Measurements from ENCODE around the gene SLMAP.

Gene SLMAP

DNA sequence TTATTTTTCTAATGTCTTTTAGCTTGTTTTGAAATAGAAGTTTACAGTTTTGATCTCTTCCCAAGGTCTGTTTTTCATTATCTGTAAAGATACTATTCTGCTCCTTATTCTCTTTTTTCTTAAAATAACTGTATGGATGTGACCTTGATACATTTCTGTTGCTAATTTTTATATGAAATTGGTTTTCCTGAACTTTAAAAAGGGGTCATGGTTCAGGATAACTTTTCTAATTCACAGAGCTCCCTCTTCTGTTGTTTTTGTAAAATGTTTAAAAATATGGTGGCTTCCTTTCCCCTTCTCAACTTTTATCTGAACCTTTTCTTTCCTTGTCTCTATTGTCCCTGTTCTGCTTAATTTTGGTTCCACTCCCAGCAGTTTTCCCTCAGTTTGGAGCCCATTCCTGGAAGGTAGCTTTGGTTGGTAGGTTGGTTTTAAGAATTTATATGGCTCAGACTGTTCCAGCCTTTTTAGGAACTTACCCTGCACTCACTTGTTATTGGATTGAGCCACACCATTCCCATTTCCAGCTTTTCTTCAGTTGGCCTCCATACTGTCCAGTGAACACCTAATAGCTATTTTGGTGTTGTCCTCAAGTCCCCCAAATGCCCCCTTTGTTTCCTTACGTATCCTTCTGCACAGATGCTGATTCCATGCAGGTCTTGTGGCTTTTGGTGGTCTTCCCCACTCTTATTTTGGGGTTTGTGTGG lies 70.3 kb downstream of the SLMAP start:
- Histone ChIP-seq H3K27me3 (ENCODE audit: control insufficient read depth, insufficient read depth, low read length) (no peaks in the 10 kb centered on the region), H3K27ac (ENCODE audit: low read length) (no peak overlapping the region), H3K4me3 (ENCODE audit: low read length) (no peak overlapping the region), H3K4me1 (ENCODE audit: control insufficient read depth, insufficient read depth, low read length) (0 out of 2 replicates have a peak, but pooled peaks cover 1% of the 10 kb centered on the region), H3K9me3 (ENCODE audit: control insufficient read depth, insufficient read depth, low read length) (no peaks in the 10 kb centered on the region), H3K36me3 (ENCODE audit: control insufficient read depth, insufficient read depth, low read length) (no peaks in the 10 kb centered on the region)
- WGBS (ENCODE audit: insufficient coverage, insufficient read length), result no CpG with 5 or more reads among the region's 1 CpG
- DNase-seq (ENCODE audit: low read depth, low spot score), result no peak

- Histone ChIP-seq H3K27me3 (ENCODE audit: control insufficient read depth, insufficient read depth, low read length) (no peaks in the 10 kb centered on the region), H3K4me1 (ENCODE audit: control insufficient read depth, insufficient read depth, low read length) (0 out of 2 replicates have a peak, but pooled peaks cover 1% of the 10 kb centered on the region), H3K27ac (ENCODE audit: low read length) (no peak overlapping the region), H3K4me3 (ENCODE audit: low read length) (no peak overlapping the region), H3K9me3 (ENCODE audit: control insufficient read depth, insufficient read depth, low read length) (no peaks in the 10 kb centered on the region), H3K36me3 (ENCODE audit: control insufficient read depth, insufficient read depth, low read length) (no peaks in the 10 kb centered on the region)
- no peak for DNase-seq (ENCODE audit: low read depth, low spot score)
- no CpG with 5 or more reads among the region's 1 CpG for WGBS (ENCODE audit: insufficient coverage, insufficient read length)
These were observed 71.0 kb downstream of the SLMAP start for GRCh38 chr3:57826952-57827723.

DNA sequence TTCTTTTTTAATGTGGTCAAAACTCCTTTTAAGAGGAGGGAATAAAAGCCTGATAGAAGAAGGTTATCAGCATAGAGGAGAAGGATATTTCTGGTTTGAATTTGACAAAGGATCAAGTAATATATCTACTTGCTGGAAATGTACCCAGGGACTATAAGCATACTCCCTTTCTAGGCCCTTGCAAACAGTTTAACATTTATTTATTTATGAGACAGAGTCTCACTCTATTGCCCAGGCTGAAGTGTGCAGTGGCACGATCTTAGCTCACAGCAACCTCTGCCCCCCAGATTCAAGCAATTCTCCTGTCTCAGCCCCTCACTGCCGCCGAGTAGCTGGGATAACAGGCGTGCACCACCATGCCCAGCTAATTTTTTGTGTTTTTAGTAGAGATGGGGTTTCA lies 71.6 kb downstream of the SLMAP start:
- no peak overlapping the region for H3K4me3 ChIP-seq (ENCODE audit: low read length)
- H3K27ac ChIP-seq (ENCODE audit: low read length), result no peak overlapping the region
- no peaks in the 10 kb centered on the region for H3K9me3 ChIP-seq (ENCODE audit: control insufficient read depth, insufficient read depth, low read length)
- DNase-seq (ENCODE audit: low read depth, low spot score), result no peak
- no peaks in the 10 kb centered on the region for H3K36me3 ChIP-seq (ENCODE audit: control insufficient read depth, insufficient read depth, low read length)
- no CpG with 5 or more reads among the region's 4 CpGs for WGBS (ENCODE audit: insufficient coverage, insufficient read length)
- H3K4me1 ChIP-seq (ENCODE audit: control insufficient read depth, insufficient read depth, low read length), result 0 out of 2 replicates have a peak, but pooled peaks cover 1% of the 10 kb centered on the region
- H3K27me3 ChIP-seq (ENCODE audit: control insufficient read depth, insufficient read depth, low read length), result no peaks in the 10 kb centered on the region

DNA sequence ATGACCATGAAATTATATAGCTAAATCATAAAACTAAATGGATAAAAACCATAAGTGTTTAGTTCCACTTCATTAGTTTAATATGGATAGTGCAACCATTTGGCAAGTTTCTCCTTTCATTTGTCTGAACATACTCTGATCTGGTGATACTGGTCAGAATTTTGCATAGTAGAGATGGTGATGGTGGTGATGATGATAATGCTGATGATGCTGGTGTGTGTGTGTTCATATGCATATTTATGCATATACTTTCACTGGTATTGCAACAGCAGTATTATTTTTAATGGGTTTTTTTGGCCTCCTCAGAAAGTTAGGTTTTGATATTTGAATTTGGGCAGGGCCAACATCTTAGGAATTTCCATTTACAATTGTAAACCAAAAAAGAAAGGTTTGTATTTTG lies 76.4 kb downstream of the SLMAP start:
- Histone ChIP-seq H3K36me3 (ENCODE audit: control insufficient read depth, insufficient read depth, low read length) (no peaks in the 10 kb centered on the region), H3K4me3 (ENCODE audit: low read length) (no peak overlapping the region), H3K4me1 (ENCODE audit: control insufficient read depth, insufficient read depth, low read length) (no peaks in the 10 kb centered on the region), H3K27me3 (ENCODE audit: control insufficient read depth, insufficient read depth, low read length) (no peaks in the 10 kb centered on the region), H3K9me3 (ENCODE audit: control insufficient read depth, insufficient read depth, low read length) (no peaks in the 10 kb centered on the region), H3K27ac (ENCODE audit: low read length) (no peak overlapping the region)
- DNase-seq (ENCODE audit: low read depth, low spot score), result no peak

DNA sequence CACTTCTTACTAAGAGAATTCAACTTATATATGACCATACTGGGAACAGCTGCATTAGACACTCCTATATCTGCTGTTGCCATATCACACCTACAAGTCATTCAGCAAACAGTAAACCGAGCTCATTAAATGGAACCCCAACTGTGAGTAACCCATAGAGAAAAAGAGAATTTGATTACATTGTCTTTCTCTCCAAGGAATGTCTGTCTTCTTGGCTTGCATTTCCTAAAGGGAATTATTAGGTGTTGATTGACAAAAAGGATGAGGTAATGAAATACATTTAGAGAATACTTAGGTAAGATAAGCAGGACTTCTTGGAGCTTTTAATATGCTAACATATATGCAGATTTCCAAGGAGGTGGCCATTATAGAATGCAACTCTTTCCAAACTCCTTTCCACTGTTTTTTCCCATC lies 76.8 kb downstream of the SLMAP start:
- Histone ChIP-seq H3K4me3 (ENCODE audit: low read length) (no peak overlapping the region), H3K27ac (ENCODE audit: low read length) (no peak overlapping the region), H3K9me3 (ENCODE audit: control insufficient read depth, insufficient read depth, low read length) (no peaks in the 10 kb centered on the region), H3K4me1 (ENCODE audit: control insufficient read depth, insufficient read depth, low read length) (no peaks in the 10 kb centered on the region), H3K27me3 (ENCODE audit: control insufficient read depth, insufficient read depth, low read length) (no peaks in the 10 kb centered on the region), H3K36me3 (ENCODE audit: control insufficient read depth, insufficient read depth, low read length) (no peaks in the 10 kb centered on the region)
- DNase-seq (ENCODE audit: low read depth, low spot score), result no peak
- no CpG with 5 or more reads among the region's 1 CpG for WGBS (ENCODE audit: insufficient coverage, insufficient read length)

GRCh38 chr3:57833763-57834162 lies 77.7 kb downstream of the SLMAP start:
- Histone ChIP-seq H3K4me3 (ENCODE audit: low read length) (no peak overlapping the region), H3K9me3 (ENCODE audit: control insufficient read depth, insufficient read depth, low read length) (no peaks in the 10 kb centered on the region), H3K27ac (ENCODE audit: low read length) (no peak overlapping the region), H3K36me3 (ENCODE audit: control insufficient read depth, insufficient read depth, low read length) (no peaks in the 10 kb centered on the region), H3K4me1 (ENCODE audit: control insufficient read depth, insufficient read depth, low read length) (no peaks in the 10 kb centered on the region), H3K27me3 (ENCODE audit: control insufficient read depth, insufficient read depth, low read length) (no peaks in the 10 kb centered on the region)
- DNase-seq (ENCODE audit: low read depth, low spot score), result no peak
- WGBS (ENCODE audit: insufficient coverage, insufficient read length), result no CpG with 5 or more reads among the region's 1 CpG

GRCh38 chr3:57837686-57838085 lies 81.6 kb downstream of the SLMAP start:
- no peak for DNase-seq (ENCODE audit: low read depth, low spot score)
- Histone ChIP-seq H3K4me3 (ENCODE audit: low read length) (no peak overlapping the region), H3K27me3 (ENCODE audit: control insufficient read depth, insufficient read depth, low read length) (no peaks in the 10 kb centered on the region), H3K36me3 (ENCODE audit: control insufficient read depth, insufficient read depth, low read length) (no peaks in the 10 kb centered on the region), H3K9me3 (ENCODE audit: control insufficient read depth, insufficient read depth, low read length) (no peaks in the 10 kb centered on the region), H3K4me1 (ENCODE audit: control insufficient read depth, insufficient read depth, low read length) (no peaks in the 10 kb centered on the region), H3K27ac (ENCODE audit: low read length) (no peak overlapping the region)
- WGBS (ENCODE audit: insufficient coverage, insufficient read length), result no CpG with 5 or more reads among the region's 3 CpGs

DNA sequence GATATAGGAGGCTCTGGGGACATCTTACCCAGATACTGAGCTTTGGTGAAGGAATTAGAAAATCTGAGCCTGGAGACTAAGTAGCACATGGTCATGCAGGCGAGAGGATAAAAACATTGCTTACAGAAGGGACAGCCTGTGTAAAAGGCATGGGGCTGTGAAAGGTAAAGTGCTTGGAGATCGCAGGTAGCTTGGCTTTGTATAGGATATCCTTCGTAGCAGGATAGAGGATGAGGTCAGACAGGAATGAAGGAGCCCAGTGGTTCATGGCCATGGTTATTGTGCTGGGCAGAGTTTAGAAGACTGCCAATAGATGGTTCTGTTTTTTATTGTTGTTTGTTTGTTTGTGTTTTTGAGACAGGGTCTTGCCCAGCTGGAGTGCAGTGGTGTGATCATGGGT lies 82.5 kb downstream of the SLMAP start:
- no peaks in the 10 kb centered on the region for H3K36me3 ChIP-seq (ENCODE audit: control insufficient read depth, insufficient read depth, low read length)
- no peaks in the 10 kb centered on the region for H3K4me1 ChIP-seq (ENCODE audit: control insufficient read depth, insufficient read depth, low read length)
- no peak overlapping the region for H3K4me3 ChIP-seq (ENCODE audit: low read length)
- no peaks in the 10 kb centered on the region for H3K27me3 ChIP-seq (ENCODE audit: control insufficient read depth, insufficient read depth, low read length)
- no peaks in the 10 kb centered on the region for H3K9me3 ChIP-seq (ENCODE audit: control insufficient read depth, insufficient read depth, low read length)
- no peak overlapping the region for H3K27ac ChIP-seq (ENCODE audit: low read length)
- no peak for DNase-seq (ENCODE audit: low read depth, low spot score)
- no CpG with 5 or more reads among the region's 3 CpGs for WGBS (ENCODE audit: insufficient coverage, insufficient read length)

DNA sequence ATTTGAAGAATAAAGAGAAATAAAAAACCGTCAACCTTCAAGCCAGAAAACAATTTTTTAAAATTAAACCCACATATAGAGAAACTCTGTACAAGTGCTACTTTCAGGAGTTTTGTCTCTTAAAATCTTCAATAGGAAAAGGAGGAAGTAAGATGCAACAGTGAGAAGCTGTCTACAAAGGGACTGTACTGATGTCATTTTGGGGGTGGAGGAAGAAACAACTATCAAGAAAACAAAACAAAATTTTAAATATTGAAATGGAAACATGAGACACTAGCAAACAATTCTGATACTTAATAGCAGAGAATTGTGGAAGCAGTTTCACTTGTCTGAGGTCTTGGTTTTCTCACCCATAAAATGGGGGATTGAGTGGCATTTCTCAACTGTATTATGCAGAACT lies 84.4 kb downstream of the SLMAP start:
- no CpG with 5 or more reads among the region's 1 CpG for WGBS (ENCODE audit: insufficient coverage, insufficient read length)
- H3K4me3 ChIP-seq (ENCODE audit: low read length), result no peak overlapping the region
- H3K4me1 ChIP-seq (ENCODE audit: control insufficient read depth, insufficient read depth, low read length), result no peaks in the 10 kb centered on the region
- no peaks in the 10 kb centered on the region for H3K36me3 ChIP-seq (ENCODE audit: control insufficient read depth, insufficient read depth, low read length)
- H3K27me3 ChIP-seq (ENCODE audit: control insufficient read depth, insufficient read depth, low read length), result no peaks in the 10 kb centered on the region
- DNase-seq (ENCODE audit: low read depth, low spot score), result no peak
- H3K9me3 ChIP-seq (ENCODE audit: control insufficient read depth, insufficient read depth, low read length), result no peaks in the 10 kb centered on the region
- H3K27ac ChIP-seq (ENCODE audit: low read length), result no peak overlapping the region

GRCh38 chr3:57841818-57842217 lies 85.7 kb downstream of the SLMAP start:
- no peak overlapping the region for H3K4me3 ChIP-seq (ENCODE audit: low read length)
- no peak for DNase-seq (ENCODE audit: low read depth, low spot score)
- no peaks in the 10 kb centered on the region for H3K27me3 ChIP-seq (ENCODE audit: control insufficient read depth, insufficient read depth, low read length)
- WGBS (ENCODE audit: insufficient coverage, insufficient read length), result no CpG with 5 or more reads among the region's 2 CpGs
- H3K36me3 ChIP-seq (ENCODE audit: control insufficient read depth, insufficient read depth, low read length), result no peaks in the 10 kb centered on the region
- H3K4me1 ChIP-seq (ENCODE audit: control insufficient read depth, insufficient read depth, low read length), result no peaks in the 10 kb centered on the region
- no peaks in the 10 kb centered on the region for H3K9me3 ChIP-seq (ENCODE audit: control insufficient read depth, insufficient read depth, low read length)
- H3K27ac ChIP-seq (ENCODE audit: low read length), result no peak overlapping the region

Measured in iPS DF 6.9 (cell line).